Measurements from ENCODE around the gene PPM1E. TPM values are rescaled to one million over a fixed set of nuclear protein-coding genes. Genes with fewer than 3 reads are reported as not detected.

Gene PPM1E
- total RNA-seq, 2 experiments from 2014 or later: 0.19 to 0.40 TPM

- ChIA-PET POLR2A (no interaction called here), CTCF (ENCODE audit: unreplicated experiment) (no interaction called here)
- no peak overlapping the region for H3K4me3 ChIP-seq (ENCODE audit: low read depth, low read length, poor library complexity, severe bottlenecking)
- no peak overlapping the region for H3K4me2 ChIP-seq (ENCODE audit: low read length)
- no TSS peak for BruUV-seq (replicated peaks)
- intact Hi-C loops (cut with micrococcal nuclease; ENCODE audit: unreplicated experiment): no loop called here
- H3K36me3 ChIP-seq (ENCODE audit: insufficient read depth, low read length): peaks cover 77% of the 10 kb centered on the region
- H3K27ac ChIP-seq (ENCODE audit: low read depth, low read length, poor library complexity, severe bottlenecking): no peak overlapping the region
- H2AFZ ChIP-seq (ENCODE audit: low read length): no peak overlapping the region
- H4K20me1 ChIP-seq (ENCODE audit: insufficient read depth, low read length): no peaks in the 10 kb centered on the region
- no peak for DNase-seq (ENCODE audit: low spot score)
- TF ChIP-seq EZH2phosphoT487 (IDR thresholded peaks at IDR 0.05; ENCODE audit: borderline replicate concordance, low read depth, low read length) (no peak), CTCF (conservative IDR thresholded peaks at IDR 0.05; ENCODE audit: low read length) (no peak)
- no peaks in the 10 kb centered on the region for H3K4me1 ChIP-seq (ENCODE audit: insufficient read depth, low read length, poor library complexity, severe bottlenecking)
- H3K9me3 ChIP-seq (ENCODE audit: low read length): no peaks in the 10 kb centered on the region
- H3K9me2 ChIP-seq (ENCODE audit: insufficient read depth, low read length): no peaks in the 10 kb centered on the region
- no peaks in the 10 kb centered on the region for H3K79me2 ChIP-seq (ENCODE audit: insufficient read depth, low read depth, low read length)
Measured at GRCh38 chr17:58728798-58729197, 26.9 kb upstream of the PPM1E start.

- no peak for DNase-seq (ENCODE audit: low spot score)
- Histone ChIP-seq H3K36me3 (ENCODE audit: insufficient read depth, low read length) (peaks cover 73% of the 10 kb centered on the region), H3K79me2 (ENCODE audit: insufficient read depth, low read depth, low read length) (no peaks in the 10 kb centered on the region), H3K27ac (ENCODE audit: low read depth, low read length, poor library complexity, severe bottlenecking) (no peak overlapping the region), H3K9me2 (ENCODE audit: insufficient read depth, low read length) (no peaks in the 10 kb centered on the region), H2AFZ (ENCODE audit: low read length) (no peak overlapping the region), H3K4me1 (ENCODE audit: insufficient read depth, low read length, poor library complexity, severe bottlenecking) (no peaks in the 10 kb centered on the region), H3K9me3 (ENCODE audit: low read length) (no peaks in the 10 kb centered on the region), H4K20me1 (ENCODE audit: insufficient read depth, low read length) (no peaks in the 10 kb centered on the region), H3K4me2 (ENCODE audit: low read length) (no peak overlapping the region), H3K4me3 (ENCODE audit: low read depth, low read length, poor library complexity, severe bottlenecking) (no peak overlapping the region)
- ChIA-PET CTCF (ENCODE audit: unreplicated experiment) (no interaction called here), POLR2A (interaction anchor here (0.7 kb wide), 2 partner anchors 17 kb away, joined by 3 to 4 read pairs; no protein-coding TSS in a partner anchor)
- TF ChIP-seq CTCF (conservative IDR thresholded peaks at IDR 0.05; ENCODE audit: low read length) (no peak), EZH2phosphoT487 (IDR thresholded peaks at IDR 0.05; ENCODE audit: borderline replicate concordance, low read depth, low read length) (no peak)
- intact Hi-C loops (cut with micrococcal nuclease; ENCODE audit: unreplicated experiment): no loop called here
- no TSS peak for BruUV-seq (replicated peaks)
Measured at GRCh38 chr17:58730937-58731336, 24.7 kb upstream of the PPM1E start.

- H2AFZ ChIP-seq (ENCODE audit: low read length): no peak overlapping the region
- no peak for DNase-seq (ENCODE audit: low spot score)
- ChIA-PET POLR2A (no interaction called here), CTCF (ENCODE audit: unreplicated experiment) (no interaction called here)
- no peaks in the 10 kb centered on the region for H3K9me3 ChIP-seq (ENCODE audit: low read length)
- intact Hi-C loops (cut with micrococcal nuclease; ENCODE audit: unreplicated experiment): no loop called here
- H3K9me2 ChIP-seq (ENCODE audit: insufficient read depth, low read length): no peaks in the 10 kb centered on the region
- TF ChIP-seq EZH2phosphoT487 (IDR thresholded peaks at IDR 0.05; ENCODE audit: borderline replicate concordance, low read depth, low read length) (no peak), CTCF (conservative IDR thresholded peaks at IDR 0.05; ENCODE audit: low read length) (no peak)
- BruUV-seq (replicated peaks): no TSS peak
- H3K4me3 ChIP-seq (ENCODE audit: low read depth, low read length, poor library complexity, severe bottlenecking): no peak overlapping the region
- H3K27ac ChIP-seq (ENCODE audit: low read depth, low read length, poor library complexity, severe bottlenecking): no peak overlapping the region
- peaks cover 52% of the 10 kb centered on the region; the same call in 1 of the 2 replicates for H3K36me3 ChIP-seq (ENCODE audit: insufficient read depth, low read length)
- H3K4me1 ChIP-seq (ENCODE audit: insufficient read depth, low read length, poor library complexity, severe bottlenecking): no peaks in the 10 kb centered on the region
- H3K79me2 ChIP-seq (ENCODE audit: insufficient read depth, low read depth, low read length): no peaks in the 10 kb centered on the region
- no peak overlapping the region for H3K4me2 ChIP-seq (ENCODE audit: low read length)
- no peaks in the 10 kb centered on the region for H4K20me1 ChIP-seq (ENCODE audit: insufficient read depth, low read length)
Measured at GRCh38 chr17:58734040-58734439, 21.6 kb upstream of the PPM1E start.
